GM12878 (cell line): ENCODE results near the gene ZNF324. TPM values are rescaled to one million over a fixed set of nuclear protein-coding genes. Genes with fewer than 3 reads are reported as not detected.

Experiments used
- ATF3 ChIP-seq: IDR thresholded peaks from 2 replicates; pipeline ENCODE4 v1.6.1; 2011; ENCODE audit warnings: low read depth, mild to moderate bottlenecking, low read length, moderate library complexity, borderline replicate concordance; ENCODE audit errors: extremely low read depth
- CBX3 ChIP-seq: fragments of 200-600 bp; sonication (generic); IDR thresholded peaks from 2 replicates; pipeline ENCODE4 v1.6.1; 2016; ENCODE audit warnings: low read depth, borderline replicate concordance
- CEBPZ ChIP-seq: fragments of 150-350 bp; IDR thresholded peaks from 2 replicates; pipeline ENCODE4 v1.6.1; 2016; ENCODE audit warnings: low read depth, low read length
- CREM ChIP-seq: IDR thresholded peaks from 2 replicates; pipeline ENCODE4 v1.6.1; 2014; ENCODE audit warnings: antibody characterized with exemption, low read depth
- CUX1 ChIP-seq: IDR thresholded peaks from 2 replicates; pipeline ENCODE4 v1.6.1; 2012; ENCODE audit warnings: improper control_type of control experiment, low read depth, low read length; ENCODE audit not compliant: insufficient replicate concordance
- MYB ChIP-seq: fragments of 150-350 bp; IDR thresholded peaks from 2 replicates; pipeline ENCODE4 v1.6.1; 2014; ENCODE audit warnings: mild to moderate bottlenecking, low read depth, low read length, borderline replicate concordance
- NFXL1 ChIP-seq: fragments of 450-650 bp; IDR thresholded peaks from 2 replicates; pipeline ENCODE4 v1.6.1; 2017; ENCODE audit warnings: antibody characterized with exemption, mild to moderate bottlenecking, borderline replicate concordance
- POLR2AphosphoS5 ChIP-seq: IDR thresholded peaks from 2 replicates; pipeline ENCODE4 v1.6.1; 2011; ENCODE audit warnings: mild to moderate bottlenecking, low read length, inconsistent platforms
- RB1 ChIP-seq: fragments of 450-650 bp; formaldehyde crosslinking; IDR thresholded peaks from 2 replicates; pipeline ENCODE4 v1.6.1; 2017; ENCODE audit warnings: mild to moderate bottlenecking, borderline replicate concordance
- RUNX3 ChIP-seq: IDR thresholded peaks from 2 replicates; pipeline ENCODE4 v1.6.1; 2012; ENCODE audit warnings: low read length, inconsistent platforms
- SUZ12 ChIP-seq: fragments of 200-600 bp; sonication (generic); IDR thresholded peaks from one replicate; pipeline ENCODE4 v1.6.1; 2018; ENCODE audit warnings: antibody characterized with exemption, mild to moderate bottlenecking; ENCODE audit not compliant: unreplicated experiment
- TCF3 ChIP-seq: IDR thresholded peaks from 2 replicates; pipeline ENCODE4 v1.6.1; 2012; ENCODE audit warnings: low read depth, mild to moderate bottlenecking, low read length, borderline replicate concordance; ENCODE audit not compliant: insufficient read depth
- ZBTB40 ChIP-seq: fragments of 450-650 bp; IDR thresholded peaks from 2 replicates; pipeline ENCODE4 v1.6.1; 2016; ENCODE audit warnings: mild to moderate bottlenecking, moderate library complexity, borderline replicate concordance
- ZNF274 ChIP-seq: IDR thresholded peaks from one replicate; pipeline ENCODE4 v1.8.0; 2011; ENCODE audit not compliant: insufficient read length, insufficient read depth
- polyA plus RNA-seq, 11 experiments: library from polyadenylated mRNA; depleted of rRNA in 4 of 11; unstranded in 6 of 11; stranded (reverse) in 5 of 11; fragments of >200 nt; fragmentation: Nextera tagmentation in 4 of 11; fragmentation: Illumina TruSeq in 1 of 11; extraction: Ambion mirVana in 4 of 11; extraction: Trizol in 1 of 11; gene quantifications; 1 replicate in 1 of 11; 2 replicates in 10 of 11; pipeline versions ENCODE4 v1.2.1 to v1.2.3, GENCODE V29; 2011 to 2016; ENCODE audit warnings: inconsistent platforms in 2 of 11, missing spikeins in 2 of 11, low read depth in 1 of 11
- total RNA-seq, 4 experiments: library from RNA; depleted of rRNA in 3 of 4; stranded (reverse); fragments of >200 nt in 3 of 4; fragmentation: Illumina TruSeq in 1 of 4; extraction: Trizol in 1 of 4; gene quantifications; 2 replicates each; pipeline versions ENCODE4 v1.2.1 to v1.2.3, GENCODE V29; 2013 to 2021

ZNF324 gene
- total and polyA plus RNA-seq, 10 of the 15 experiments (the other 5 are each of a cell fraction or from before 2014, with no cell fraction given): 0.71 to 13.9 (median 7.0) TPM

GRCh38 chr19:58439576-58440554 lies 27.0 kb upstream of the ZNF324 start, which contains the start of gene ZNF132 (continued):
- TF ChIP-seq CEBPZ (no peak; the same call in 1 of the 2 replicates), RB1 (no peak; the same call in 1 of the 2 replicates), TCF3 (no peak), CREM (peak; percentile 98), POLR2AphosphoS5 (peak; percentile 33; the same call in 1 of the 2 replicates), ZNF274 (no peak), CBX3 (no peak), ZBTB40 (peak; percentile 90), MYB (no peak), RUNX3 (peak; percentile 67), CUX1 (no peak), ATF3 (no peak), SUZ12 (no peak), NFXL1 (no peak)
